ENCODE data around the gene ABCB8. TPM values are rescaled to one million over a fixed set of nuclear protein-coding genes. Genes with fewer than 3 reads are reported as not detected.

The ABCB8 gene
- total RNA-seq, 1 donor, result 35.4 TPM

DNA sequence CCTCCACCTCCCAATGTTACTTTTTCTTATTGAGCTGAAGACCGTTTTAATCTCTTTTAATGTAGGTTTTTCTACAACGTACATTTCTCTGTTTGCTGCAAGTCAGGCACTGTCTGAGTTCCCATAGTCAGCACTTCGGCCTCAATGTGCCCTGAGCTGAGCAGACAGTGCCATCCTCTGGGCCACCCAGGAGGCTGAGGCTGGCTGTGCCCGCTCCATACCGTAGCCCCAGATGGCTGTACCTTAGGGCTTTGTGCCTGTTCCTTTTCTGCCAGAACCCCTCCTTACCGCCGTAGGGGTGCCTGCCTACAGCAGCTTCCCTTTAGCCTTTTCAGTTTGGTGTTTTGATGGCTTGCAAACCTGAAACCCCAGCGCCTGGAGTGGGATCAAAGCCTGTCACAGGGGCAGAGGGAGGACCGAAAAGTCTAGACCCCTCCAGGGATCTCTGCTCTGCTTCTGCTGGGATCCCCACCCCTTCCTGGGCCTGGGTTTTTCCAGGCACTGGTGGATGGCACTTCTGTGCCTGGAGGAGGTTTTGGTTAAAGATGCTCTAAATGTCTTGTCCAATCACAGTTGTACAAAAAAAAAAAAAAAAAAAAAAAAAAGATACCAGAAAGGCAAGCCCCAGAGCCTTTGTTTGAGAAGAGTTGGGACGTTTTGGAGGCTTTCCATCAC, 67.0 kb downstream of the ABCB8 start:
- DNase-seq (ENCODE audit: low read depth), result no peak
- TF ChIP-seq, protein P1, sequence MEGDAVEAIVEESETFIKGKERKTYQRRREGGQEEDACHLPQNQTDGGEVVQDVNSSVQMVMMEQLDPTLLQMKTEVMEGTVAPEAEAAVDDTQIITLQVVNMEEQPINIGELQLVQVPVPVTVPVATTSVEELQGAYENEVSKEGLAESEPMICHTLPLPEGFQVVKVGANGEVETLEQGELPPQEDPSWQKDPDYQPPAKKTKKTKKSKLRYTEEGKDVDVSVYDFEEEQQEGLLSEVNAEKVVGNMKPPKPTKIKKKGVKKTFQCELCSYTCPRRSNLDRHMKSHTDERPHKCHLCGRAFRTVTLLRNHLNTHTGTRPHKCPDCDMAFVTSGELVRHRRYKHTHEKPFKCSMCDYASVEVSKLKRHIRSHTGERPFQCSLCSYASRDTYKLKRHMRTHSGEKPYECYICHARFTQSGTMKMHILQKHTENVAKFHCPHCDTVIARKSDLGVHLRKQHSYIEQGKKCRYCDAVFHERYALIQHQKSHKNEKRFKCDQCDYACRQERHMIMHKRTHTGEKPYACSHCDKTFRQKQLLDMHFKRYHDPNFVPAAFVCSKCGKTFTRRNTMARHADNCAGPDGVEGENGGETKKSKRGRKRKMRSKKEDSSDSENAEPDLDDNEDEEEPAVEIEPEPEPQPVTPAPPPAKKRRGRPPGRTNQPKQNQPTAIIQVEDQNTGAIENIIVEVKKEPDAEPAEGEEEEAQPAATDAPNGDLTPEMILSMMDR (IDR thresholded peaks at IDR 0.05; ENCODE audit: insufficient read depth, low read depth, low read length), result no peak

GRCh38 chr7:151095828-151096475, 67.7 kb downstream of the ABCB8 start:
- TF ChIP-seq, protein P1 (IDR thresholded peaks at IDR 0.05; ENCODE audit: insufficient read depth, low read depth, low read length), result no peak

More for the DNA sequence above, 67.0 kb downstream of the ABCB8 start:
- no peak overlapping the region for H3K4me3 ChIP-seq (ENCODE audit: low read depth, low read length)

More at GRCh38 chr7:151095828-151096475, 67.7 kb downstream of the ABCB8 start:
- no peak overlapping the region for H3K4me3 ChIP-seq (ENCODE audit: low read depth, low read length)
- DNase-seq (ENCODE audit: low read depth), result no peak

Other genes starting within 250 kb of the ABCB8 start
- gene TMEM176B, start 228.1 kb upstream of the ABCB8 start, total RNA-seq, result 0.43 TPM in 1 of 2 replicates, not detected in the other
- under 0.01 TPM in 1 of 2 replicates, not detected in the other for gene TMEM176A, start 227.7 kb upstream of the ABCB8 start, total RNA-seq
- not detected in 2 replicates for gene AOC1, start 175.9 kb upstream of the ABCB8 start, total RNA-seq
- 0.64 and 2.6 TPM in 2 replicates for gene KCNH2, start 50.1 kb upstream of the ABCB8 start, total RNA-seq
- 1.3 and 3.5 TPM in 2 replicates for gene NOS3, start 37.4 kb upstream of the ABCB8 start, total RNA-seq
- under 0.01 and 0.32 TPM in 2 replicates for gene ATG9B, start 4.0 kb upstream of the ABCB8 start, total RNA-seq
- gene ASIC3, start 20.1 kb downstream of the ABCB8 start, total RNA-seq, result under 0.01 and 0.32 TPM in 2 replicates
- 22.2 and 22.9 TPM in 2 replicates for gene CDK5, start 29.4 kb downstream of the ABCB8 start, total RNA-seq
- gene SLC4A2, start 31.1 kb downstream of the ABCB8 start, total RNA-seq, result 85.5 and 102 TPM in 2 replicates
- 87.2 and 103 TPM in 2 replicates for gene FASTK, start 52.4 kb downstream of the ABCB8 start, total RNA-seq
- 17.7 and 21.6 TPM in 2 replicates for gene TMUB1, start 55.0 kb downstream of the ABCB8 start, total RNA-seq
- gene AGAP3, start 58.0 kb downstream of the ABCB8 start, total RNA-seq, result 59.2 and 83.8 TPM in 2 replicates
- gene GBX1, start 139.2 kb downstream of the ABCB8 start, total RNA-seq, result not detected in 2 replicates
- gene ASB10, start 158.8 kb downstream of the ABCB8 start, total RNA-seq, result not detected in 2 replicates
- not detected in 2 replicates for gene H2BK1, start 182.0 kb downstream of the ABCB8 start, total RNA-seq
- gene ABCF2, start 198.8 kb downstream of the ABCB8 start, total RNA-seq, result 47.7 and 70.0 TPM in 2 replicates
- gene CHPF2, start 204.0 kb downstream of the ABCB8 start, total RNA-seq, result 80.9 and 90.7 TPM in 2 replicates
- 32.0 and 49.3 TPM in 2 replicates for gene SMARCD3, start 220.2 kb downstream of the ABCB8 start, total RNA-seq

All from fibroblast of villous mesenchyme (primary cell).